LNCaP clone FGC (cell line): ENCODE data around the gene DDIT4.

Source experiments
- DNase-seq: peaks from one replicate; pipeline ENCODE4 v3.0.0-alpha.2; 2011; ENCODE audit warnings: low read depth
- H3K4me3 ChIP-seq: 2 replicates; pipeline ENCODE4 v1.5.1; 2011; ENCODE audit warnings: mild to moderate bottlenecking, low read depth, low read length, control low read depth
- TF ChIP-seq, protein P1 (sequence below): IDR thresholded peaks from 2 replicates; pipeline ENCODE4 v1.5.1; 2012; ENCODE audit warnings: mild to moderate bottlenecking; ENCODE audit not compliant: control insufficient read depth, insufficient read depth; ENCODE audit errors: extremely low read depth

DDIT4 gene

DNA sequence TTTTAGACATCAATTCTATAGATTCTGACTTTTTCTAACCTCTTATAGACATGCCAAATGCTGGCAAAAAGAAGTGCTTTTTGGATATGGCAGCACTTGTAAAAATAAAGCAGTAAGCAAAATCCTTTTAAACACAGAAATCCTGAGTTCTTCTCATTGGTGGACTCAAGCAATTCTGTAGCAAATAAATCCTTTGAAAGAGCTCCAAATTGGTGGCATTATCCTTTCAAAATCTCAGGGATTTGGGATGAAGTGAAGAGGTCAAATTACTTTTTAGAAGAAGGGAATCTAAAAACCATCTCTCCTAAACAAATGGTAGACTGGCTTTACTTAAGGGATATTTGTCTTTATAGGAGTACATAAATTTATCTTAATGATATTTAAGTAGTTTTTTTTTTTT is 40.1 kb upstream of the DDIT4 start:
- no peak for DNase-seq
- TF ChIP-seq, protein P1, sequence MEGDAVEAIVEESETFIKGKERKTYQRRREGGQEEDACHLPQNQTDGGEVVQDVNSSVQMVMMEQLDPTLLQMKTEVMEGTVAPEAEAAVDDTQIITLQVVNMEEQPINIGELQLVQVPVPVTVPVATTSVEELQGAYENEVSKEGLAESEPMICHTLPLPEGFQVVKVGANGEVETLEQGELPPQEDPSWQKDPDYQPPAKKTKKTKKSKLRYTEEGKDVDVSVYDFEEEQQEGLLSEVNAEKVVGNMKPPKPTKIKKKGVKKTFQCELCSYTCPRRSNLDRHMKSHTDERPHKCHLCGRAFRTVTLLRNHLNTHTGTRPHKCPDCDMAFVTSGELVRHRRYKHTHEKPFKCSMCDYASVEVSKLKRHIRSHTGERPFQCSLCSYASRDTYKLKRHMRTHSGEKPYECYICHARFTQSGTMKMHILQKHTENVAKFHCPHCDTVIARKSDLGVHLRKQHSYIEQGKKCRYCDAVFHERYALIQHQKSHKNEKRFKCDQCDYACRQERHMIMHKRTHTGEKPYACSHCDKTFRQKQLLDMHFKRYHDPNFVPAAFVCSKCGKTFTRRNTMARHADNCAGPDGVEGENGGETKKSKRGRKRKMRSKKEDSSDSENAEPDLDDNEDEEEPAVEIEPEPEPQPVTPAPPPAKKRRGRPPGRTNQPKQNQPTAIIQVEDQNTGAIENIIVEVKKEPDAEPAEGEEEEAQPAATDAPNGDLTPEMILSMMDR = no peak
- H3K4me3 ChIP-seq = no peak overlapping the region

DNA sequence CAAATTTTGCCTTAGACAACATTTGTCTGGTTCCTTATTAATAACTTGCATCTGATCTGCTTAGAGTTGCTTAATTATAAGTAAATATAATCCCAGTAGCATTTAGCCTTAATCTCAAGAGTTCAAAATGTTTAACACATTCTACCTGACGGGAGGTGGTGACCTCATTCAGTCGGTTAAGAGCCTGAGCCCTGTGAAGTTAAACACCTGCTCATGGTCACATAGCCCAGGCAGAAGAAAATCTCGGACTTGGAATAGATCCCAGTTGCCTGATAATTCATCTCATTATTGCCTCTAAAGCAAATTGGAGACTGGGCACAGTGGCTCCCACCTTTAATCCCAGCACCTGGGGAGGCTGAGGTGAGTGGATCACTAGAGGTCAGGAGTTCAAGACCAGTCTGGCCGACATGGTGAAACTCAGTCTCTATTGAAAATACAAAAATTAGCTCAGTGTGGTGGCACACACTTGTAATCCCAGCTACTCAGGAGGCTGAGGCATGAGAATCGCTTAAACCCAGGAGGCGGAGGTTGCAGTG is 39.1 kb upstream of the DDIT4 start:
- DNase-seq = no peak
- no peak overlapping the region for H3K4me3 ChIP-seq
- TF ChIP-seq, protein P1 = no peak

DNA sequence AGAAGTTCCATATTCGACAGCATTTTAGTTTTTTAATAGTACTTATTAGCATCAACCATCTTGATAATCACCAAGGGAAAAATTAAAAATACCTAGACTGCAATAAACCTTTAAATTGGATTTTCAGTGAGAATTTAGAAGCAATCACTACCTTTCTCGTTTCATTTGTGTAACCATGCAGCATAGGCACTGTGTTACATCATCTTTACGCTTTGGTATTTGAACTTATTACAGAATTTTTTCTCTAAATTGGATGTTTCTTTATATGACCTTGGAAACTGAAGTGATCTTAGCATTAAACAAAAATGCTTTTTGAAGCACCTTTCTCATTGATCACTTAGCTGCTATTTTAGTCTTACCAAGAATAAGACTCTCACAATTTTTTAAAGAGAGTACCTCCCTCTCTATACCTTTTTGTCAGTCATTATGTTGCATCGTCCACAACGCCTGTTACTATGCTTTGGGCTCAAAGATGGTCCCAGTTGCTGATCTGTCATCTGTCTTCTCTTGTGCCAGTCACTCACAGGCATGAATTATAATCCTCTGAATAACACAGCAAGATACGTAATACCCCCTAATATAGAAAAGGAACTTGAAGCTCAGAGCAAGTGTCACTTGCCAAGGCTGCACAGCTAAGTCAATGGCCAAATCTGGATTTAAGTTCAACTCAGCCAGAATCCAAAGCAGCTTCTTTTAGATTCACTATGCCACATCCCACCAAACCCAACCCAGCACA is 38.0 kb upstream of the DDIT4 start:
- no peak for DNase-seq
- H3K4me3 ChIP-seq = no peak overlapping the region
- TF ChIP-seq, protein P1 = no peak

DNA sequence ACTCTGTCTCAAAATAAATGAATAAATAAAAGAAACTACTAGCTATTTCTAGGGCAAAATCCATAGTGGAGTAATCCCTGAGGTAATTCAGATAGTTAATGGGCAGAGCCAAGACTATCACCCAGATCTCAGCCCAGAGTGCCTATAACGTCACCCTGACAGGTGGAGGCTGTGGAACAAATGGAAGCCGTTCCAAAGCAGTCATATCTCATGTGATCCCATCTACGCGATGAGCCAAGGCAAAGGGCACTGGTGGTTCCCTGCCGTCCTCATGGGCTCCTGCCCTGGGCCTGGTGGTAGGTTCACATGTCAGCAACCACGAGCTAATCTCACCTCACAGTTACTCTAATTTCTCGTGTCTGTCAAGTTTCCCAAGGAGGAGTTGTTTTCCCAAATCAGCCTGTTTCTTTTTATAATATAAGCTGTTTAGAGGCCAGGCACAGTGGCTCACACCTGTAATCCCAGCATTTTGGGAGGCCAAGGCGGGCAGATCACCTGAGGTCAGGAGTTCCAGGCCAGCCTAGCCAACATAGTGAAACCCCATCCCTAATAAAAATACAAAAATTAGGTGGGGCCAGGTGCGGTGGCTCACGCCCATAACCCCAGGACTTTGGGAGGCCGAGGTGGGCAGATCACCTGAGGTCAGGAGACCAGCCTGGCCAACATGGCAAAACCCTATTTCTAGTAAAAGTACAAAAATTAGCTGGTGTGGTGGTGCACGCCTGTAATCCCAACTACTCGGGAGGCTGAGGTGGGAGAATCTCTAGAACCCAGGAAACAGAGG is 35.1 kb upstream of the DDIT4 start:
- DNase-seq = no peak
- H3K4me3 ChIP-seq = no peak overlapping the region
- TF ChIP-seq, protein P1 = no peak

DNA sequence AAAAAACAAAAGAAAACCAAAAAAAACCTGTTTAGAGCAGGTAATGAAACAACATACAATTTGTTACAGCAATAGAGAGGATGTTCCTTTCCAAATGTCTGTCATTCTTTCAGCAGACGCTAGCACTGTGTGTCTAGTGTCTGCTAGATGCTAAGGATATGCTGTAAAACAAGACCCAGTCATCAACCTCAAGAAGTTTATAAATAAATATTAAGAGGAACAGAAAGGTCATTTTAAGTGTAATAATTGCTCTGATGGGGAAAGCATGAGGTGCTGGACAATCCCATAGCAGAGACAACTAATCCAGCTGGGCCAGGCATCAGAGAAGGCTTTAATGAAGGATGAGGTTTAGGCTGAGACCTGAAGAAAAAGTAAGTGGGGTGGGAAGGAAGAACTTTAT is 34.3 kb upstream of the DDIT4 start:
- TF ChIP-seq, protein P1 = no peak
- no peak overlapping the region for H3K4me3 ChIP-seq
- no peak for DNase-seq

DNA sequence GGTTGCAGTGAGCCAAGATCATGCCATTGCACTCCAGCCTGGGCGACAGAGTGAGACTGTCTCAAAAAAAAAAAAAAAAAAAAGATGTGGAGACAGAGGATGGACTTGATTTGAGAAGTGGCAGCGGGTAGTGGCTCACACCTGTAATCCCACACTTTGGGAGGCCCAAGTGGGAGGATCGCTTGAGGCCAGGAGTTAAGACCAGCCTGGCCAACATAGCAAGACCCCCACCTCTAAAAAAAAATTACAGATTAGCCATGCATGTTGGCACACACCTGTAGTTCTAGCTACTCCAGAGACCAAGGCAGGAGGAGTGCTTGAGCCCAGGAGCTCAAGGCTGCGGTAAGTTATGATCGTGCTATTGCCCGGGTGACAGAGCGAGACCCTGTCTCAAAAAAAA is 33.4 kb upstream of the DDIT4 start:
- no peak for DNase-seq
- TF ChIP-seq, protein P1 = no peak
- no peak overlapping the region for H3K4me3 ChIP-seq
